Activated naive CD4-positive, alpha-beta T cell treated with anti-CD3 and anti-CD28 coated beads, Interleukin-2, amount 50 U/mL, for 72 hours (primary cell): ENCODE measurements around the gene PRPF39. TPM values are rescaled to one million over a fixed set of nuclear protein-coding genes. Genes with fewer than 3 reads are reported as not detected.

ENCODE experiments used
- ATAC-seq, 2 donors: fragments of 150-1000 bp; cut with Tn5 transposase; 2 replicates each; pipeline ENCODE4 v1.10.0; 2021; ENCODE audit warnings: mild to moderate bottlenecking in 2 of 2, moderate library complexity in 2 of 2
- DNase-seq, 2 donors: peaks; one replicate each; pipeline ENCODE4 v3.0.0; 2021 to 2022; ENCODE audit warnings: low spot score in 2 of 2
- H3K27ac Mint-ChIP-seq, 2 donors: one replicate each; pipeline ENCODE4 v1.8.0; 2022; ENCODE audit warnings: mild to moderate bottlenecking in 2 of 2, mixed read lengths in 2 of 2
- H3K36me3 Mint-ChIP-seq, 2 donors: one replicate each; pipeline ENCODE4 v1.8.0; 2022; ENCODE audit warnings: mixed read lengths in 2 of 2
- H3K9me3 Mint-ChIP-seq, 2 donors: one replicate each; pipeline ENCODE4 v1.8.0; 2022; ENCODE audit warnings: mixed read lengths in 2 of 2
- total RNA-seq, 2 donors: library from RNA; stranded (reverse); gene quantifications; one replicate each; pipeline ENCODE4 v1.2.3, GENCODE V29; 2022

The PRPF39 gene
- total RNA-seq, 2 donors from 2014 or later: 50.2 to 63.5 TPM

DNA sequence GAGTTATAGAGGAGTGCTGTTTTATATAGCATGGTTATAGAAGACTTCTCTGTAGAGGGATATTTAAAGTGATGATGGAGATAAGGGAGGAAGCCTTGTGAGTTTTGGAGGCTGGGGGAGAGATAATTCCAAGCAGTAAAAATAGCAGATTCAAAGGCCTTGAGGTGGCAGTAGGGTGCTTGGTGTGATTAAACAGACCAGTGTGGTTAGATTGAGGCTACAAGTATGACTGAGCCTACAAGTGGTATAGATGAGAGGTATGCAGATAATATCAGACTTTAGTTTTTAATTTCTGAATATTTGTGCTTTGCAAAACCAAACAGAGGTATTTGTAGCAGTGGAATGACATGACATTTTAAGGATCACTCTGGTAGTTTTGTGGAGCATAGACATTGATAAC is 72.2 kb downstream of the PRPF39 start:
- H3K27ac Mint-ChIP-seq: no peak overlapping the region
- ATAC-seq: peak; percentile 84 to 85
- DNase-seq: no peak
- no peaks in the 10 kb centered on the region for H3K9me3 Mint-ChIP-seq
- H3K36me3 Mint-ChIP-seq: no peaks in the 10 kb centered on the region

Other genes with a start within 250 kb of the PRPF39 start
- gene KLHL28, start 122.2 kb upstream of the PRPF39 start, total RNA-seq: 10 to 100 TPM in 1 of 2 donors, 1 to 10 TPM in 1; 9.8 to 22.2 TPM
- 1 to 10 TPM; 3.5 to 7.9 TPM for gene TOGARAM1, start 121.9 kb upstream of the PRPF39 start, total RNA-seq
- 10 to 100 TPM; 57.5 to 76.9 TPM for gene FKBP3, start 50.4 kb downstream of the PRPF39 start, total RNA-seq
- gene FANCM, start 51.8 kb downstream of the PRPF39 start, total RNA-seq: 10 to 100 TPM; 17.5 to 24.8 TPM
- gene MIS18BP1, start 169.1 kb downstream of the PRPF39 start, total RNA-seq: 10 to 100 TPM; 71.0 to 80.9 TPM